ENCODE measurements around the gene TRIM46.
A peak's percentile ranks its signal among the peaks of the same experiment; 100 is the strongest.

TRIM46 gene

DNA sequence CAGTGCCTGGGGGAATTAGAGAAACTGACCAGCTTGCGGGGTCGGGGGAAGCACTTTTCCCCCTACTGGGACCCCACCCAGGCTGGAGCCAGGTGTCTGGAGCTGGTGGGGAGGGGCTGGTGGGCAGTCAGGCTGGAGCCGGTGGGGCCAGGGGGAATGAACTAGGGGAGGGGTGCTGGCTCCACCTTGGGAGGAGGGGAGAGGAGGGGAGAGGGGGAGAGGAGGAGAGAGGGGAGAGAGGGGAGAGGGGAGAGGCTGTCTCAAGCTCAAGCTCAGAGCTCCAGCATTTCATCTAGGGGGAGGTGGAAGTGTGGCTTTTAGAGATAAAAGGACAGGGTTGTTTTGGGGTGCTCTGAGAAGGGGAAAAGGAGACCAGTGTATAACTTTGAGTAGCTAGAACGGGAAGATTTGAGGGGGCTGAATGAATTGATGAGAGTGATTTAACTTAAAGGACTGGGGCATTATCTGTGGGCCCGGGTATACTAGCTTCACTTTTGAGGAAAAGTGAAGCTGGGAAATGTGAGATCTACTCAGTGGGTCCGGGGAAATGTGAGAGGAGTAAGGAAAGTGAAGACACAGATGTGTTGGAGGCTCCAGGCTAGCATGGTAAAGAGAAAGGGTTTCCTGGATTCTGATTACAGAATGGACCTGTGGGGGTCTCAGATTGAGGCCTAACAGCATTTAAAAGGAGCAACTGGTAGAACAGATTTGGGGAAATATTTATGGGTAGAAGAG lies 43.2 kb upstream of the TRIM46 start:
- peak overlapping the region; percentile 37 for H3K9ac ChIP-seq (ENCODE audit: low read length)
- H3K27me3 ChIP-seq (ENCODE audit: control insufficient read depth, insufficient read depth, low read length) = peaks cover 45% of the 10 kb centered on the region
- H3K27ac ChIP-seq (ENCODE audit: low read depth, low read length) = 0 out of 2 replicates have a peak overlapping the region, but pooled peaks have one; percentile 20
- H3K9me3 ChIP-seq (ENCODE audit: control insufficient read depth, insufficient read depth, low read depth, low read length) = no peaks in the 10 kb centered on the region
- H3K36me3 ChIP-seq (ENCODE audit: control insufficient read depth, insufficient read depth, low read length) = peaks cover 9% of the 10 kb centered on the region; the same call in 1 of the 2 replicates
- peak overlapping the region; percentile 84 for H3K4me3 ChIP-seq (ENCODE audit: low read depth, low read length)
- H3K4me1 ChIP-seq (ENCODE audit: control insufficient read depth, insufficient read depth, low read length) = peaks cover 47% of the 10 kb centered on the region

GRCh38 chr1:155131285-155131684 lies 42.4 kb upstream of the TRIM46 start:
- Histone ChIP-seq H3K27me3 (ENCODE audit: control insufficient read depth, insufficient read depth, low read length) (peaks cover 37% of the 10 kb centered on the region), H3K36me3 (ENCODE audit: control insufficient read depth, insufficient read depth, low read length) (peaks cover 9% of the 10 kb centered on the region; the same call in 1 of the 2 replicates), H3K4me1 (ENCODE audit: control insufficient read depth, insufficient read depth, low read length) (peaks cover 40% of the 10 kb centered on the region), H3K4me3 (ENCODE audit: low read depth, low read length) (no peak overlapping the region), H3K9me3 (ENCODE audit: control insufficient read depth, insufficient read depth, low read depth, low read length) (no peaks in the 10 kb centered on the region), H3K27ac (ENCODE audit: low read depth, low read length) (no peak overlapping the region), H3K9ac (ENCODE audit: low read length) (no peak overlapping the region)

GRCh38 chr1:155131856-155132255 lies 41.8 kb upstream of the TRIM46 start:
- Histone ChIP-seq H3K36me3 (ENCODE audit: control insufficient read depth, insufficient read depth, low read length) (peaks cover 9% of the 10 kb centered on the region; the same call in 1 of the 2 replicates), H3K9me3 (ENCODE audit: control insufficient read depth, insufficient read depth, low read depth, low read length) (no peaks in the 10 kb centered on the region), H3K27ac (ENCODE audit: low read depth, low read length) (no peak overlapping the region), H3K4me3 (ENCODE audit: low read depth, low read length) (no peak overlapping the region), H3K4me1 (ENCODE audit: control insufficient read depth, insufficient read depth, low read length) (peaks cover 39% of the 10 kb centered on the region), H3K27me3 (ENCODE audit: control insufficient read depth, insufficient read depth, low read length) (peaks cover 31% of the 10 kb centered on the region), H3K9ac (ENCODE audit: low read length) (no peak overlapping the region)

- Histone ChIP-seq H3K36me3 (ENCODE audit: control insufficient read depth, insufficient read depth, low read length) (peaks cover 9% of the 10 kb centered on the region; the same call in 1 of the 2 replicates), H3K9ac (ENCODE audit: low read length) (no peak overlapping the region), H3K27me3 (ENCODE audit: control insufficient read depth, insufficient read depth, low read length) (peaks cover 12% of the 10 kb centered on the region), H3K4me3 (ENCODE audit: low read depth, low read length) (no peak overlapping the region), H3K4me1 (ENCODE audit: control insufficient read depth, insufficient read depth, low read length) (peaks cover 28% of the 10 kb centered on the region), H3K9me3 (ENCODE audit: control insufficient read depth, insufficient read depth, low read depth, low read length) (no peaks in the 10 kb centered on the region), H3K27ac (ENCODE audit: low read depth, low read length) (no peak overlapping the region)
Observed at GRCh38 chr1:155133799-155134281, 39.8 kb upstream of the TRIM46 start.

- Histone ChIP-seq H3K36me3 (ENCODE audit: control insufficient read depth, insufficient read depth, low read length) (peaks cover 9% of the 10 kb centered on the region; the same call in 1 of the 2 replicates), H3K27ac (ENCODE audit: low read depth, low read length) (no peak overlapping the region), H3K4me3 (ENCODE audit: low read depth, low read length) (peak overlapping the region; percentile 89; the same call in 1 of the 2 replicates), H3K4me1 (ENCODE audit: control insufficient read depth, insufficient read depth, low read length) (peaks cover 23% of the 10 kb centered on the region), H3K9ac (ENCODE audit: low read length) (no peak overlapping the region), H3K27me3 (ENCODE audit: control insufficient read depth, insufficient read depth, low read length) (peaks cover 8% of the 10 kb centered on the region), H3K9me3 (ENCODE audit: control insufficient read depth, insufficient read depth, low read depth, low read length) (no peaks in the 10 kb centered on the region)
Observed at GRCh38 chr1:155134322-155134721, 39.3 kb upstream of the TRIM46 start.

GRCh38 chr1:155134880-155135414 lies 38.7 kb upstream of the TRIM46 start:
- H3K27ac ChIP-seq (ENCODE audit: low read depth, low read length) = peak overlapping the region; percentile 21; the same call in 1 of the 2 replicates
- peaks cover 9% of the 10 kb centered on the region; the same call in 1 of the 2 replicates for H3K36me3 ChIP-seq (ENCODE audit: control insufficient read depth, insufficient read depth, low read length)
- H3K4me1 ChIP-seq (ENCODE audit: control insufficient read depth, insufficient read depth, low read length) = peaks cover 17% of the 10 kb centered on the region
- H3K27me3 ChIP-seq (ENCODE audit: control insufficient read depth, insufficient read depth, low read length) = peaks cover 4% of the 10 kb centered on the region; the same call in 1 of the 2 replicates
- H3K9me3 ChIP-seq (ENCODE audit: control insufficient read depth, insufficient read depth, low read depth, low read length) = no peaks in the 10 kb centered on the region
- H3K4me3 ChIP-seq (ENCODE audit: low read depth, low read length) = peak overlapping the region; percentile 89
- H3K9ac ChIP-seq (ENCODE audit: low read length) = peak overlapping the region; percentile 81

DNA sequence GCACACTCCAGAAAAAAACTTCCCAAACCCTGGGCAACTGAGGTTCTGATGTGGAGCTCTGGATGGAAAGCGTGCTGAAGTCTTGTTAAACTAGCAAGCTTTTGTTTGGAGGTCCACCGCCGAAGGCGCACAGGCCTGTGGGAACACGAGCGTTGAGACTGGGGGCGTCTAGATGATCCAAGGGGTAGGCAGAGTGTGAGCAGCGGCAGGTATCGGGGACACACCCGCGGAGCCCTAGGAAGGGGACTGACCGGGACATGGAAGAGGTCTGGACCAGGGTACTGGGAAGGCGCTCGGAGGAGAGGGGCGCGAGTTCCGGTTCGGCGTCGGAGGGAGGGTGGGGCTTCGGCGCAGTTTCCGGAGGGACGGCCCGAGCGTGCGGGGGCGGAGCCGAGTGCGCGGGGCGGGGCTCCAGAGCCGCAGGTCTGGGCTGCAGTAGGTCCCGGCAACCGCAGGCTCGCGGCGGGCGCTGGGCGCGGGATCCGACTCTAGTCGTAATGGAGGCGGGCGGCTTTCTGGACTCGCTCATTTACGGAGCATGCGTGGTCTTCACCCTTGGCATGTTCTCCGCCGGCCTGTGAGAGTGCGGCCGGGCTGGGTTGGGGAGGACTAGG lies 38.1 kb upstream of the TRIM46 start, which contains the start of gene SLC50A1:
Gene SLC50A1, plus strand, starts transcription at position 438 of the 614 bp plus-strand sequence. Its CDS starts 60 bp downstream, at position 498.
- H3K9ac ChIP-seq (ENCODE audit: low read length) = peak within 1 kb of the TSS; percentile 81
- no peaks in the 10 kb centered on the region for H3K9me3 ChIP-seq (ENCODE audit: control insufficient read depth, insufficient read depth, low read depth, low read length)
- H3K27me3 ChIP-seq (ENCODE audit: control insufficient read depth, insufficient read depth, low read length) = peaks cover 4% of the 10 kb centered on the region; the same call in 1 of the 2 replicates
- H3K36me3 ChIP-seq (ENCODE audit: control insufficient read depth, insufficient read depth, low read length) = peaks cover 9% of the 10 kb centered on the region; the same call in 1 of the 2 replicates
- H3K4me1 ChIP-seq (ENCODE audit: control insufficient read depth, insufficient read depth, low read length) = peaks cover 13% of the 10 kb centered on the region
- peak within 1 kb of the TSS; percentile 21; the same call in 1 of the 2 replicates for H3K27ac ChIP-seq (ENCODE audit: low read depth, low read length)
- peak within 1 kb of the TSS; percentile 89 for H3K4me3 ChIP-seq (ENCODE audit: low read depth, low read length)

DNA sequence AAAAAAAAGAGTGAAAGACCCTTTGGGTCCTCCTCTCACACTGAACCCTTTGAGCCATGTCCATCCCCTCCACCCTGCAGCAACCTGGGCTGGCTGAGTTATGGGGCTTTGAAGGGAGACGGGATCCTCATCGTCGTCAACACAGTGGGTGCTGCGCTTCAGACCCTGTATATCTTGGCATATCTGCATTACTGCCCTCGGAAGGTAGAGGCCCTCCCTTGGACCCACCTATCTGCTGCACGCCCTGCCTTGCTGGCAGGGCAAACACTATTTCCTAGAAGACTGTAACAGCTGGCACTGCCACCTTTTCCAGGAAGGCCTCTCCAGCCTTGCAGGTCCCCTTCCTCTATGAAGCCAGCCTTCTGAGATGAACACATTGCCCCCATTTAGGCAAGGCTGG lies 36.9 kb upstream of the TRIM46 start:
- Histone ChIP-seq H3K27ac (ENCODE audit: low read depth, low read length) (no peak overlapping the region), H3K9ac (ENCODE audit: low read length) (peak overlapping the region; percentile 23), H3K4me1 (ENCODE audit: control insufficient read depth, insufficient read depth, low read length) (peaks cover 11% of the 10 kb centered on the region; the same call in 1 of the 2 replicates)

GRCh38 chr1:155137154-155137949 lies 36.3 kb upstream of the TRIM46 start:
- Histone ChIP-seq H3K4me1 (ENCODE audit: control insufficient read depth, insufficient read depth, low read length) (peaks cover 11% of the 10 kb centered on the region; the same call in 1 of the 2 replicates), H3K36me3 (ENCODE audit: control insufficient read depth, insufficient read depth, low read length) (no peaks in the 10 kb centered on the region), H3K9me3 (ENCODE audit: control insufficient read depth, insufficient read depth, low read depth, low read length) (no peaks in the 10 kb centered on the region), H3K9ac (ENCODE audit: low read length) (no peak overlapping the region), H3K4me3 (ENCODE audit: low read depth, low read length) (peak overlapping the region; percentile 89), H3K27me3 (ENCODE audit: control insufficient read depth, insufficient read depth, low read length) (no peaks in the 10 kb centered on the region), H3K27ac (ENCODE audit: low read depth, low read length) (no peak overlapping the region)

More for the DNA sequence above, 36.9 kb upstream of the TRIM46 start:
- no peaks in the 10 kb centered on the region for H3K9me3 ChIP-seq (ENCODE audit: control insufficient read depth, insufficient read depth, low read depth, low read length)
- peaks cover 2% of the 10 kb centered on the region; the same call in 1 of the 2 replicates for H3K36me3 ChIP-seq (ENCODE audit: control insufficient read depth, insufficient read depth, low read length)
- peak overlapping the region; percentile 89 for H3K4me3 ChIP-seq (ENCODE audit: low read depth, low read length)
- no peaks in the 10 kb centered on the region for H3K27me3 ChIP-seq (ENCODE audit: control insufficient read depth, insufficient read depth, low read length)

Measured in HUES6 (cell line).